Tibial nerve (tissue), 4 donors: ENCODE data around the gene PMP22. TPM values are rescaled to one million over a fixed set of nuclear protein-coding genes. Genes with fewer than 3 reads are reported as not detected.
"Not testable (repeated sequence)": the region's sequence is repeated elsewhere in the genome, so short reads cannot be mapped to it uniquely, and the experiment has no call there.

Experiments used
- DNase-seq, 2 donors: peaks; one replicate each; pipeline ENCODE4 v3.0.0-alpha.2; 2019; ENCODE audit warnings: low spot score in 2 of 2
- H3K27ac ChIP-seq, 4 donors: fragments of 200-600 bp; sonication (generic) in 3 of 4; one replicate each; pipeline ENCODE4 v1.5.1; 2017 to 2019; ENCODE audit warnings: mild to moderate bottlenecking in 1 of 4
- H3K27me3 ChIP-seq, 2 donors: fragments of 200-600 bp; sonication (generic) in 1 of 2; one replicate each; pipeline versions ENCODE4 v1.5.1 to v1.6.0; 2017 to 2019
- H3K36me3 ChIP-seq, 3 donors: fragments of 200-600 bp; sonication (generic); one replicate each; pipeline ENCODE4 v1.5.1; 2018 to 2019
- H3K4me1 ChIP-seq, 4 donors: fragments of 200-600 bp; sonication (generic) in 3 of 4; one replicate each; pipeline ENCODE4 v1.5.1; 2017 to 2019
- H3K4me3 ChIP-seq, 4 donors: fragments of 200-600 bp; sonication (generic) in 3 of 4; one replicate each; pipeline ENCODE4 v1.5.1; 2017 to 2019; ENCODE audit warnings: mild to moderate bottlenecking in 1 of 4, moderate library complexity in 1 of 4
- H3K9me3 ChIP-seq, 4 donors: fragments of 200-600 bp; sonication (generic) in 3 of 4; one replicate each; pipeline ENCODE4 v1.5.1; 2017 to 2019
- EP300 ChIP-seq, 2 donors: sonication (generic); formaldehyde crosslinking; IDR thresholded peaks; one replicate each; pipeline ENCODE4 v1.6.1; 2017; ENCODE audit warnings: antibody characterized with exemption in 2 of 2, mild to moderate bottlenecking in 1 of 2
- POLR2A ChIP-seq, 2 donors: fragments of 450-650 bp; IDR thresholded peaks; one replicate each; pipeline ENCODE4 v1.6.1; 2017; ENCODE audit warnings: antibody characterized with exemption in 2 of 2, mild to moderate bottlenecking in 2 of 2, moderate library complexity in 2 of 2
- WGBS, 2 donors: methylation state at CpG; one replicate each; pipeline ENCODE4 v1.1.5; 2018; 5-methylcytosine and 5-hydroxymethylcytosine counted together
- total RNA-seq, 4 donors: library from RNA; depleted of rRNA; stranded (reverse); fragments of >200 nt; gene quantifications; one replicate each; pipeline ENCODE4 v1.1.0, GENCODE V29; 2016
- TF ChIP-seq, protein P1 (sequence below), 5 experiments: fragments of 200-600 bp in 3 of 5; fragments of 450-650 bp in 2 of 5; sonication (generic) in 3 of 5; IDR thresholded peaks; one replicate each; pipeline ENCODE4 v1.5.1; 2016 to 2019; ENCODE audit warnings: antibody characterized with exemption in 5 of 5, mild to moderate bottlenecking in 3 of 5, moderate library complexity in 2 of 5

PMP22 gene
- total RNA-seq, 4 donors from 2014 or later, result 784 to 3,019 (median 2,270) TPM

DNA sequence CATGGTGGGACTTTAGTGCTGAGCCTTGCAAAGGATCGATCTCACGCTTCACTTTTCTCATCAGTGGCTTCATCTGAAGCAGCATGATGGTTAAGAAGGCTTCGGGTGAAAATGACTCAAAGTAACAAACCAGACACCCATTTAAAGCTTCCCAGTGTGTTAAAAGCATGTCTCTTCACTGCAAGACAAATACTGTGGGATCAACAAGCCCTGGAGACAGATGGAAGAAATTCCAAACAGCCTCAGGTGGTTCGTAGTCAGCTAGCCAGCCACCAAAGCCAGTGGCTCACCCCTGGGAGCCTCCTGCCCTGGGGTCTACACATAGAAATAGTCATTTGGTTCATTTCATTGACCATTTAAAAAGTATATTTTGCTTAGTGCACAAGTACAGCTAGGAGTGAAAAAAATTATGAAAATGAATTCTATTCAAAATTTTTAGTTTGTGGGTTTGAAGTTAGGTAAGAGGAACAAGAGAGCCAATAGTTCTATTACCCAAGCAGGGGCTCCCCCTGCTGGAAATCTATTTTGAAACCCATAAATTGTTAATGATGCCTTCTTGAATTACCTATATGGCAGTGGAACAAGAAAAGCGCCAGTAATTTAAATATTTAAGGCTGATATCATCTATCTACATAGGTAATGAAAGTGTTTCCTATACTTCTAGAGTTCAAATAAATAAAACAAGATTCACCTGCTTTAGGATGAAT, 51.6 kb downstream of the PMP22 start:
- no peak overlapping the region for H3K27ac ChIP-seq
- DNase-seq, result no peak
- no peaks in the 10 kb centered on the region for H3K4me1 ChIP-seq
- no peaks in the 10 kb centered on the region for H3K9me3 ChIP-seq
- no peaks in the 10 kb centered on the region for H3K27me3 ChIP-seq
- 79 to 86% methylated on average over 5 of the region's 5 CpGs for WGBS, 2 donors
- no peaks in the 10 kb centered on the region for H3K36me3 ChIP-seq
- no peak overlapping the region for H3K4me3 ChIP-seq
- TF ChIP-seq, protein P1, sequence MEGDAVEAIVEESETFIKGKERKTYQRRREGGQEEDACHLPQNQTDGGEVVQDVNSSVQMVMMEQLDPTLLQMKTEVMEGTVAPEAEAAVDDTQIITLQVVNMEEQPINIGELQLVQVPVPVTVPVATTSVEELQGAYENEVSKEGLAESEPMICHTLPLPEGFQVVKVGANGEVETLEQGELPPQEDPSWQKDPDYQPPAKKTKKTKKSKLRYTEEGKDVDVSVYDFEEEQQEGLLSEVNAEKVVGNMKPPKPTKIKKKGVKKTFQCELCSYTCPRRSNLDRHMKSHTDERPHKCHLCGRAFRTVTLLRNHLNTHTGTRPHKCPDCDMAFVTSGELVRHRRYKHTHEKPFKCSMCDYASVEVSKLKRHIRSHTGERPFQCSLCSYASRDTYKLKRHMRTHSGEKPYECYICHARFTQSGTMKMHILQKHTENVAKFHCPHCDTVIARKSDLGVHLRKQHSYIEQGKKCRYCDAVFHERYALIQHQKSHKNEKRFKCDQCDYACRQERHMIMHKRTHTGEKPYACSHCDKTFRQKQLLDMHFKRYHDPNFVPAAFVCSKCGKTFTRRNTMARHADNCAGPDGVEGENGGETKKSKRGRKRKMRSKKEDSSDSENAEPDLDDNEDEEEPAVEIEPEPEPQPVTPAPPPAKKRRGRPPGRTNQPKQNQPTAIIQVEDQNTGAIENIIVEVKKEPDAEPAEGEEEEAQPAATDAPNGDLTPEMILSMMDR (IDR thresholded peaks at IDR 0.05), result no peak
- TF ChIP-seq EP300 (IDR thresholded peaks at IDR 0.05) (no peak), POLR2A (IDR thresholded peaks at IDR 0.05) (no peak)

DNA sequence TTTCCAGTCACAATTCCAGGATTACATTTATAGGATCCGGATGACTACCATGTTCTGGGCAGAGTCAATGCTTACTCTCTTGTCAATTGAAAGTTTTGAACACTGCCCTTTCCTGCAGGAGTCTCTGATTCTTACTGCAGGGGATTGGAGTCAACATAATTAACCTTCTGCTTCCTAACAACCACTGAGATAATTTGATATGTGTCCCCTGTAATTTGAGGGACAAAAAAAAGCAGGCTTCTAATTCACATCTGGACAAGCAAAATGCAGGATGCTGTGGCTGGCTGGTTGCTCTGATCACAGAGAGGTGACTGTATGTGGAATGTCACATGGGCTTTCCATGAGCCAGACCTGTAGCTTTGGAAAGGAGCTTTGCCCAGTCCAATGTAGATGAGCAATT, 54.9 kb downstream of the PMP22 start:
- peaks cover 0 to 7% (median 1%) of the 10 kb centered on the region in 4 donors for H3K9me3 ChIP-seq
- no peak for DNase-seq
- H3K27me3 ChIP-seq, result no peaks in the 10 kb centered on the region
- H3K4me3 ChIP-seq, result no peak overlapping the region
- H3K36me3 ChIP-seq, result no peaks in the 10 kb centered on the region
- TF ChIP-seq EP300 (IDR thresholded peaks at IDR 0.05), result no peak
- TF ChIP-seq, protein P1 (IDR thresholded peaks at IDR 0.05), result no peak
- TF ChIP-seq POLR2A (IDR thresholded peaks at IDR 0.05), result no peak
- 85 to 91% methylated on average over 1 of the region's 1 CpG for WGBS, 2 donors
- no peak overlapping the region for H3K27ac ChIP-seq
- no peaks in the 10 kb centered on the region for H3K4me1 ChIP-seq

DNA sequence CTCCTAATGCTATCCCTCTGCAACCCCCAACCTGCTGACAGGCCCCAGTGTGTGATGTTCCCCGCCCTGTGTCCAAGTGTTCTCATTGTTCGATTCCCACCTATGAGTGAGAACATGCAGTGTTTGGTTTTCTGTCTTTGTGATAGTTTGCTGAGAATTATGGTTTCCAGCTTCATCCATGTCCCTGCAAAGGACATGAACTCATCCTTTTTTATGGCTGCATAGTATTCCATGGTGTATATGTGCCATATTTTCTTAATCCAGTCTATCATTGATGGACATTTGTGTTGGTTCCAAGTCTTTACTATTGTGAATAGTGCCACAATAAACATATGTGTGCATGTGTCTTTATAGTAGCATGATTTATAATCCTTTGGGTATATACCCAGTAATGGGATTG, 62.1 kb downstream of the PMP22 start:
- not testable (repeated sequence) for H3K4me1 ChIP-seq, DNase-seq, H3K4me3 ChIP-seq, H3K27ac ChIP-seq, H3K27me3 ChIP-seq
- 94 to 100% methylated on average over 2 of the region's 2 CpGs for WGBS, 2 donors
- Histone ChIP-seq H3K9me3 (peaks cover 0 to 33% (median 6%) of the 10 kb centered on the region in 4 donors), H3K36me3 (peaks cover 0 to 10% (median 0%) of the 10 kb centered on the region in 3 donors)

DNA sequence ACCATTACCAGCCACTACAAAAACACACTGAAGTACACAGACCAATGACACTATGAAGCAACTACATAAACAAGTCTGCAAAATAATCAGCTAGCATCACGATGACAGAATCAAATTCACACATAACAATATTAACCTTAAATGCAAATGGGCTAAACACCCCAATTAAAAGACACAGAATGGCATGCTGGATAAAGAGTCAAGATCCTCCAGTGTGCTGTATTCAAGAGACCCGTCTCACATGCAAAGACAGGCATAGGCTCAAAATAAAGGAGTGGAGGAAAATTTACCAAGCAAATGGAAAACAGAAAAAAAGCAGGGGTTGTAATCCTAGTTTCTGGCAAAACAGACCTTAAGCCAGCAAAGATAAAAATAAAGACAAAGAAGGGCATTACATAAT, 64.6 kb downstream of the PMP22 start:
- not testable (repeated sequence) for H3K4me1 ChIP-seq, H3K27me3 ChIP-seq, H3K27ac ChIP-seq, DNase-seq, H3K4me3 ChIP-seq
- Histone ChIP-seq H3K9me3 (peaks cover 0 to 35% (median 3%) of the 10 kb centered on the region in 4 donors), H3K36me3 (peaks cover 0 to 15% (median 0%) of the 10 kb centered on the region in 3 donors)
- 95 to 99% methylated on average over 2 of the region's 2 CpGs for WGBS, 2 donors

DNA sequence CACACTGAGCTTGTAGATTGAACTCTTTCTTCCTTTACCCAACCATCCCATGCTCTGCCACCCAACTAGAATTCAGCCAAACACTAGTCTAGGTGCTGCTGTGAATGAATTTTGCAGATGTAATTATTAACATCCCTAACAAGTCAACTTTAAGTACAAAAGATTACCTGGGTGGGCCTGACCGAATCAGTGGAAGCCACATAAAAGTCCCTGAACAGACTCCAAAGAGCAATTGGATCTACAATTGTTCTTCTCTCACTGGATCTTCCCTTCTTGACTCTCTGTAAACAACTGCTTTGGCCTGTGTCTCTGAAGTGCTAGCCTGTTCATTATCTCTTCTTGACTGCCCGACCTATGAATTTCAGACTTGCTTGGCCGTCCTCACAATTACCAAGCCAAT, 67.9 kb downstream of the PMP22 start:
- H3K9me3 ChIP-seq, result peaks cover 0 to 35% (median 3%) of the 10 kb centered on the region in 4 donors
- no peaks in the 10 kb centered on the region for H3K27me3 ChIP-seq
- 95 to 99% methylated on average over 3 of the region's 3 CpGs for WGBS, 2 donors
- no peak for DNase-seq
- H3K4me1 ChIP-seq, result no peaks in the 10 kb centered on the region
- no peak overlapping the region for H3K27ac ChIP-seq
- H3K4me3 ChIP-seq, result no peak overlapping the region
- H3K36me3 ChIP-seq, result peaks cover 0 to 15% (median 0%) of the 10 kb centered on the region in 3 donors
- TF ChIP-seq EP300 (IDR thresholded peaks at IDR 0.05), result no peak
- TF ChIP-seq, protein P1 (IDR thresholded peaks at IDR 0.05), result no peak
- TF ChIP-seq POLR2A (IDR thresholded peaks at IDR 0.05), result no peak

DNA sequence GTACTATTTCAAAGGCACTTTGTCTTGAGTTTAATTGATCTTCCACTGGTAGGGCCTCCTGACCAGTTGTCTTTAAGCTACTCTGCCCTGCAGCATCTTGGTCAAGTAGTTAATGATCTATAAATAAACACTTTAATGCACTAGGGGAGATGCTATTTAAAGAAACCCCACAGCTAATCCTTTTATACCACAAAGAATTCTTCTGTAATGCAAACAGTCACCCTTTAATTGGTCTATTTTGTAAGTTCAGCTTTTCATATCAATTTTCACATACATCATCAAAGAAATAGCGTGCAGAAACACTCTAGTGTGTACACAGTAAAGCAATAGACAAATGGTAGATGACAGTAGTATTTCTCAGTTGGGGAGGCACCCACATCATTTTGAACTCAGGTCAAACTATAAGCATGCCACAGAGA, 70.3 kb downstream of the PMP22 start:
- no peak for DNase-seq
- Histone ChIP-seq H3K4me3 (no peak overlapping the region), H3K4me1 (no peaks in the 10 kb centered on the region), H3K9me3 (peaks cover 0 to 20% (median 1%) of the 10 kb centered on the region in 4 donors), H3K27me3 (no peaks in the 10 kb centered on the region), H3K27ac (no peak overlapping the region), H3K36me3 (peaks cover 0 to 15% (median 0%) of the 10 kb centered on the region in 3 donors)
- WGBS, 2 donors, result 46 to 55% methylated on average over 1 of the region's 1 CpG
- TF ChIP-seq POLR2A (IDR thresholded peaks at IDR 0.05) (no peak), EP300 (IDR thresholded peaks at IDR 0.05) (no peak)
- TF ChIP-seq, protein P1 (IDR thresholded peaks at IDR 0.05), result no peak
